OCI-M1 (cell line): ENCODE measurements around the gene HPN.
"Not testable (repeated sequence)": the region's sequence is repeated elsewhere in the genome, so short reads cannot be mapped to it uniquely, and the experiment has no call there.

Source experiments
- DNase-seq: peaks from one replicate; lab custom pipeline; 2025; lab: John Stamatoyannopoulos, UW

The HPN gene

DNA sequence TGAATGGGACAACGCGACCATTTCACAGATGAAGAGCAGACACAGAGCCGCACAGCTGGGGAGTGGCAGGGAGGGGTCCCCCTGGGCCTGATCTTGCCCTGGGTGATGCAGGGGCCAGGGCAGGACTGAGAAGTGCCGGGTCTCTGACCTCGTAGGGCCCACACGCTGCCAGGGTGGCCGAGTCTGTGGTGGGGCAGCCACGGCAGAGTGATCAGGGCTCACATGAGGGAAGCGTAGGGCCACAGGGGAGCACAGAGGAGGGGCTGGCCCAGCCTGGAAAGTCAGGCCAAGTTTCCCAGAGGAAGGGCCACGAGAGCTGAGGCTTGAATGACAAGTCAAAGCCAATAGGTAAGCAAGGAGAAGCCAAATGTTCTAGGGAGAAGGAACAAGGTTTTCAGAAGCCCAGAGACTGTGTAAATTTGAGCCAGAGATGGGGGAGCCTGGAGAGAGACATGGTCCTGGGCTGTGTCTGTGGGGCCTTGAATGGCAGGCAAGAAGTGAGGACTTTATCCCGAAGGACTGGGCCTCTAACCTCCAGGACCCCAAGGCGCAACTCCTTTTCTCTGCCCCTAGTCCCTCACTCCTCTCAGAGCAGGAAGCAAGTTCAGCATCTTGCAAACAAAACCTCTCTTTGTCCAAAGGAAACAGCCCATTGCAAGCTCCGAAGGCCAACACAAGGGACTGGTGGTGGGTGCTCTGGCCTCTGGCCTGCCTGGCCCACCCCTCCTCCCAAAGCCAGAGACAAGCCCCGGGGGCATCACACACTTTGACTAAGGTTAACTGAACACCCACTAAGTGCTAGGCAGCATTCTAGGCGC lies 42.4 kb downstream of the HPN start:
- no peak for DNase-seq

DNA sequence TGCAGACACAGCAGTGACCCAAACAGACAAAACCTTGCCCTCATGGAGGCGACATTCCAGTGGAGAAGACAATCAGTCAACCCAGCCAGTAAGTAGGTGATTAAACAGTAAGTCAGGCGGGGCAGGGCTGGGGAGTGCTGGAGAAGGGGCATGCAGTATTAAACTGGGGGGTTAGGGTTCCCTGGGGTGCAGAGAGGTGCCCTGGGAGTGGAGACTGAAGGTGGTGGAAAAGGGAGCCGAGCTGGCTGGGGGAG lies 42.9 kb downstream of the HPN start:
- DNase-seq: no peak

DNA sequence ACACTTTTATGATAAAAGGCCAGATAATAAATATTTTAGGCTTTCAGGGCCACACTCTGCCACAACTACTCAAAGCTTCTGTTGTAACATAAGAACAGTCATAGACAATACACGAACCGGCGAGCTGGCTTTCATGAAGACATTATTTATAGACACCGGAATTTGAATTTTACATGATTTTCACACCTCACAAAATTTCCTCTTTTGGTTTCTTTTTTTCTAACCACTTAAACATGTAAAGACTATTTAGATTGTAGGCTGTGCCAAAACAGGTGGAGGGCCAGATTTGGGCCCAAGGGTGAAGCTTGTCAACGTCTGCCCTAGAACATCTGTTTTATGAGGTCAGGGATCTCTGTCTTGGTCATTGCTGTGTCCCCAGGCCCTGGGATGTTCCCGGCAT lies 44.4 kb downstream of the HPN start:
- DNase-seq: no peak

DNA sequence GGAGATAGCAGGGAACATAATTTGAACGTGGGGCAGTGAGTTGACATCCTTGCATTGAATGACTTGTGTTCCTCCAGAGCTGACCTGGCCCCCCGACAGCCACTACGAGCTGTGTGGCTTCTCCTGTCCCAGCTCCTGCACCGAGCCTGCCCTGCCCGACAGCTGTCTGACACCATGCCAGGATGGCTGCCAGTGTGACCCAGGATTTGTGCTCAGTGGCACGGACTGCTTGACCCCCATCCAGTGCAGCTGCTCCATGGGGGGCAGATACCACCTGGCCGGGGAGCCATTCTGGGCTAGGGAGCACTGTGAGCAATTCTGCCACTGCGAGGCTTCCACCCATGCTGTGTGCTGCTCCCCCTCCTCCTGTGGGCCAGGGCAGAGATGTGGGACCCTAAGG lies 44.9 kb downstream of the HPN start:
- no peak for DNase-seq

DNA sequence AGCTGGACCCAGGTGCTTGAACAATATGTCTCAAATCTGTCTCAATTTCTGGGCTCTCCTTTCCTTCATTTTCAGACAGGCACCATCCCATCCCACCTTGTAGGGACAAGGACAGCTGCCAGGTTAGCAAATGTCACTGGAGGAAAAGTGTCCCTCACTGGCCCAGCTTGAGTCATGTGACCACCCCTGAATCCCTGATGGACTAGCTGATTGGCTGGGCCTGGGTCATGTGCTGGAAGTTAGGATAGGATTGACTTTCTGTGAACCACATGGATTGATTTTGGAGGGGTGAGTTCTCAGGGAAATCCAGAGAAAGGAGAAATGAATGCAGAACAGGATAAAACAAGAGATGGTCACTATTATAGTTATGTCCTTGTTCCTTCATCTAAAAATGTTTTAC lies 45.9 kb downstream of the HPN start:
- no peak for DNase-seq

DNA sequence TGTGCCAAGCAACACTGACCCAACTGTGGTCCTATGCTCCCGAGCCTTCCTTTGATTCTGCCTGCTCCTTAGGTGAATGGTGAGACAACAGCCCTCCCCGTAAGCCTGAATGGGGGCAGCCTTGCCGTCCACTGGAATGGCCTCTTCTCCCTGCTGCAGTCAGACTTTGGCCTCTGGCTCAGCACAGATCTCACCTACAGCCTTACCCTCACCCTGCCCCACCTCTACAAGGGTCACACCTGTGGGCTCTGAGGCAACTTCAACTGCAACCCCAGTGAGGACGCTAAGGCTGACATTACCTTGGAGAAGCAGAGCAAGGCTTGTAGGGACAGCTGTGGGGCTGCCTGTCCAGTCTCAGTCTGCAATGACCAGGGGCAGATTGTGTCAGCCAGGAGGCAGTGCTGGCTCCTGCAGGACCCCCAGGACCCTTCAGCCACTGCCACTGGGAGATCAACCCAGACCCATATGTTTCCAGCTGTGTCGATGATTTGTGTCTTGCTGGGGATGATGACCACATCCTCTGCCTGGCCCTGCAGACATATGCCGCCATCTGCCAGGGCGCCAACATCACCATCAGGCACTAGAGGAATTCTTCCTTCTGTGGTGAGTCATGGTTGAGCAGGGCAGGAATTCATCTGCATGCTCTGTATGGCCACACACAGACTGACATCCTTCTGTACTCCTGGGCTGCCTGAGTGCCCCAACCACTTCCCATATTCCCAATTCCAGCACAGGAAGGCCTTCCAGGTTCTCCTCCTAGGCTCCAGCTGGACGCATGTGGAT lies 46.8 kb downstream of the HPN start:
- no peak for DNase-seq

DNA sequence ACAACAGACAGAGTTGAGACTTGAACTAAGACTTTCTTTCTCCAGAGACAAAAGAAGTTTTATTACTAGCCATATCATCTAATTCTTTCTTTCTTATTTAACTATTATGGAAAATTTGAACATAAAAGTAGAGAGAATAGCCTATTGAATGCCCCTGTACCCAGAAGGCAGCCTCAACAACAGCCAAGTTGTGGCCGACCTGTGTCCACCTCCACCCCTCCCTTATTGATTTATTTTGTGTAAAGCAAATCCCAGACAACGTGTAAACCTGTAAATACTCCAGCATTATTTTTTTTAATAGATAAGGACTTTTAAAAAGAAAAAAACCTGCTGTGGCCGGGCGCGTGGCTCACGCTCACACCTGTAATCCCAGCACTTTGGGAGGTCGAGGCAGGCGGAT lies 48.0 kb downstream of the HPN start:
- no peak for DNase-seq

DNA sequence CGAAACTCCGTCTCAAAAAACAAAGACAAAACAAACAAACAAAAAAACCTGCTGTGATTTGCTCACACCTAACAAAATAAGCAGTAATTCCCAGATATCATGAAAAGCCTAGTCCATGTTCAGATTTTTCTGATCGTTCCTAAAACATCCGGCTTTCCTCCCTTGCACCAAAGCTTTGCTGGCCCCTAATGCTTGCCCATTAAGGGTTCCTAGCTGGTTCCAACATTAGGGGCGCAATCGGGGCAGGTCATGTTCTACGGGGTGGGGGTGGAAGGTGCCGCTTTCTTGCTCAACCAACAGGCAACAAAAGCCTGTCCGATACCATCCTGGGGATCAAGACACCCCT lies 48.6 kb downstream of the HPN start:
- no peak for DNase-seq

DNA sequence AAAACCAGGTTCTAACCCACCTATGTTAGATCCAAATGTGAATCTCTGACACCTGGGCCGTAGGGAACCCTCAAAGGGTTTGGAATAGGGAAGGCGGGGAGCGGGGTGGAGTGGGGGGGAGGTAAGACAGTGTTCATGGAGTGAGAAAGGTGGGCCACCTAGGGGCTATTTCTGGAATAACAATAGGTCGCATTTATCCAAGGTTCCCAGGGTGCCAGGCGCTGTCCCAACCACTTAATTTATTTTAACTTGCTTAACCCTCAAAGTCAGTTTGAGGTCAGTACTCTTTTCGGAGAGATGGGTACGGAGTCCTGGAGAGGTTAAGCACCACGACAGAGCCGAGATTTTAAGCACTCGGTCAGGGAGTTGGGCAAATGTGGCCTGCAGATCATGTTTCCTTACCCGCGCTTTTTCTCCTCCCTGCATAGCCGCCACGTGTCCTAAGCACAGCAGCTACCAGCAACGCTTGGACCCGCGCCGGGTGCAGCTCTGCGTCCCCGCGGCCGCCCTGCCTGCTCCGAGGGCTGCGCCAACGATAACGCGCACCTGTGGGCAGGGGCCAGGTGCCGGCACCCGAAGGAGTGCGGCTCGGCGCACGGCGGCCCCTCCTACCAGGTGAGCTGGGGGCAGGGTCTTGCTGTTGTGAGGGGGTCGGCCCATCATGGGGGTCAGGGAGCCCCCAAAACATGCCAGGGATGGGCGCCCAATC lies 49.1 kb downstream of the HPN start:
- peak; percentile 56 for DNase-seq

DNA sequence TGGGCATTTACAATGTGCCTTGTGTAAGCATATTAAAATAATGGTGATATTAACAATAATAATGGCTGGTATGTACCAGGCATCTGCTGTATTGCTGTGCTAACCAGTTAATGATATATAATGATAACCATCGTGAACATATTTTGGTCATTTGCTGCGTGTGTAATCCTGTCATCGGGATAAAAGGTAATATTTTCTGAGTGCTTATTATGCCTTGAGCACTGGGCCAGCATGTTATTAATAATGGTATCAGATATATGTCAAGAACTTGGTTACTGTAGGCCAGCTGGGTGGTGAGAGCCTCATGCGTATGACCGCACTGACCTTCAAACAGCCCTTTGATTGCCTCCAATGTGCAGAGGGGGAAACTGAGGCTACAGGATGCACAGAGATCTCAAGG lies 51.9 kb downstream of the HPN start:
- no peak for DNase-seq

DNA sequence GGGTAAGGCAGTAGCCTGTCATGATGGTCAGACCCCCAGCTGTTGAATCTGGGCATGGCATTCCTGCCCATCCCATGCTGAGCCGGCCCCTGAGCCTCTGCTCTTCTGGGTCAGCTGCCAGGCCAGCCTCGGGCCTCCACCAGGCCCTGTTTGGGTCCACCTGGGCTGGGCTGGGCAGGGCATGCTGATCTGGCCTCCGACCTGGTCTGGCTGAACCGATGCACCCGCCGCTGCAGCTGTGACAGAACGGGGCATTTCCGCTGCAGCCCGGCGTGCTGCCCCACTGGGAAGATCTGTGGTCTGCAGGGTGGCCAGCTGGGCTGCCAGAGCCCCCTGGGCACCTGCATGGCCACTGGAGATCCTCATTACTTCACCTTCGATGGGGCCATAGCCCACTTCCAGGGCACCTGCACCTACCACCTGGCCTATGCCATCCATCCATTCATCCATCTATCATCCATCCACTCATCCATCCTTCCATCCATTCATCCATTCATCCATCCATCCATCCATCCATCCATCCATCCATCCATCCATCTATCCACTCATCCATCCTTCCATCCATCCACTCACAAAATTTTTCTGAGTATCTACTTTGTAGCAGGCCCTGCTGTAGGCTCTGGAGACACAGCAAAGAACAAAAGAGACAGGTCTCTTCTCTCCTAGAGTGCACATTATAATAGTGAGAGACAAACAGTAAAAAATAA lies 52.6 kb downstream of the HPN start:
- no peak for DNase-seq

DNA sequence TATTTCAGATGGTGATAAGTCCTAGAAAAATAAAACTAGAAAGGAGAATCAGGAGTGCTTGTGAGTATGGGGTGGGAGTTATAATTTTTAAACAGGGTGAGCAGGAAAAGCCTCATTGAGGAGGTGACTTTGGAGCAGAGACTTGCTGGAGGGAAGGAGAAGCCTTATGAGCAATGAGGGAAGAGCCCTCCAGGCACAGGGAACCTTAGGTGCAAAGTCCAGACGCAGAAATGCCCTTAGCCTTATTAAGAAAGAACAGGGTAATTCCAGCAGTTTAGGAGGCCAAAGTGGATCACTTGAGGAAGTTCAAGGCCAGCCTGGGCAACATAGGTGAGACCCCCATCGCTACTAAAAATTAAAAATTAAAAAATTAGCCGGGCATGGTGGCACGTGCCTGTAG lies 53.1 kb downstream of the HPN start:
- DNase-seq: no peak

DNA sequence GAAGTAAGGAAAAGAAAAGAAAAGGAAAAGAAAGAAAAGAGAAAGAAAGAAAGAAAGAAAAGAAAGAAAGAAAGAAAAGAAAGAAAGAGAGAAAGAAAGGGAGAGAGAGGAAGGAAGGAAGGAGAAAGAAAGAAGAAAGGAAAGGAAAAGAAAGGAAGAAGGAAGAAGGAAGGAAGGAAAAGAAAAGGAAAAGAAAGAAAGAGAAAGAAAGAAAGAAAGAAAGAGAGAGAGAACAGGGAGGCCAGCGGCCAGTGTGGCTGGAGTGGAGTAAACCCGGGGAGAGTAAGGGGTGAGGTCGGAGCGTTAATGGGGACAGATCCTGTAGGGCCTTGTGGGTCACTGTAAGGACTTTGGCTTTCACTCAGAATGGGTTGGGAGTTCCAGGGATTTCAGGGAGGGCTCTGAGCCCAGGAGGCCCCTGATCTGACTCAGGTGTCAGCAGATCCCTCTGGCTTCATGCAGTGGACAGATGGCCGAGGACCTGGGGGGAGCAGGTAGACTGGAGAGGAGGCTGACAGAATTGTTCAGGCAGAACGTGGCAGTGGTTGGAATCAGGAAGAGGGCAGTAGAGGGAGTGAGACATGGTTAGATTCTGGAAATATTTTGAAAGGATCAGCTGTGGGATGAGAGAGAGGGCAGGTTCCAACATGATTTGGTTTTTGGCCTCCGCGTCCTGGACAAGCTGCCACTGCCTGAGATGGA lies 54.3 kb downstream of the HPN start:
- no peak for DNase-seq

DNA sequence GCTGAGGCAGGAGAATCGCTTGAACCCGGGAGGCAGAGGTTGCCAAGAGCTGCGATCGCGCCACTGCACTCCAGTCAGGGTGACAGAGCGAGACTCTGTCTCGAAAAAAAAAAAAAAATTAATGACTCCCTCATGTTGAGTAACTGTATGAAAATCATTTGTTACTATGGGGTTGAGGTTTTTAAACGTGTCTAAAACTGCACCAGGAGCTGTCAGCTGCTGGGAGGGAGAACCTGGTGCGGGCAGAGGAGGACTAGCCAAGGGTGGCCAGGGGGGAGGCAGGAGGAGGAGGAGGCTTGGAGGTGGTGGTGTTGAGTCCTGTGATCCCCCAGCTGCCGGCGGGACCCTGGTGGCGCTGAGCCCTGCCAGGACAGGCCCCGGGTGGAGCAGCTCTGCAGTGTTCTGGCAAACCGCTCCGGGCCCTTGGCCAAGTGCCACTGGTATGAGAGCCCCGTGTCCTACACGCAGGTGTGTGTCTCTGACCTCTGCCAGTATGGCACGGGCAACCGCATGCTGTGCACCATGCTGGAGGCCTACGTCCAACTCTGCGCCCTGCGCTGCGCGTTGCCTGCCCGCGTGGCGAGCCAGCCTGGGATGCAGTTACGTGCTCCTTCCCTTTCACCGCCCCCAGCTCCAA lies 57.0 kb downstream of the HPN start:
- DNase-seq: no peak

DNA sequence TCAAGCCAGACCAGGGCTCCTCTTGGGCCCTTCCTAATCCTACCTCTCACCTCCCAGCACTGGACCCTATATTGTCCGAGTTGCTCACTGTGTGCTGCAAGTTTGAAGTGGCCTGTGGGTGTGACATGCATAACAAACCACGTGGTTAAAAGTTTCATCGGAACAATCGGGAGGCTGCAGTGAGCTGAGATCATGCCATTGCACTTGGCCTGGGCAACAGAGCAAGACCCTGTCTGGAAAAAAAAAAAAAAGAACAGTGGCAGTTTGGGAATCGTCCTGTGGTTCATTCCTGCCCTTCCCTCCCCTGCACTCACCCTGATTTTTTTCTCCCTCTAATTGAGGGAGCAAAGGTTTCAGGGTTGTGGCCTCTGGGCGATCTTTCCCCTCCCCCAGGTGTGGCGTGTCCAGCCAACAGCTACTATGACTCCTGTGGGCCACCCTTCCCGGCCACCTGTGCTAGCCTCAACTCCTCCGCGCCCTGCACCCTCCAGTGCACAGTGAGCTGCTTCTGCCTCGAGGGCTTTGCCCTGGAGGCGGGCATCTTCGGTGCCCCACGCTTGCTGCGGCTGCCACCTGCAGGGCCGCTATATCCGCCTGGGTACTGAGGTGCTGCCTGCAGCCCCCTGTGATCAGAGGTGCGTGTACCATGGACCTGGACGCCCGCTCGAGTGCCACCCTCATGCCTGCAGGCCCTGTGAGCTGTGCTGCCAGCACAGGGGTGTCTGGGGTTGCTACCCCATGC lies 57.8 kb downstream of the HPN start:
- no peak for DNase-seq

DNA sequence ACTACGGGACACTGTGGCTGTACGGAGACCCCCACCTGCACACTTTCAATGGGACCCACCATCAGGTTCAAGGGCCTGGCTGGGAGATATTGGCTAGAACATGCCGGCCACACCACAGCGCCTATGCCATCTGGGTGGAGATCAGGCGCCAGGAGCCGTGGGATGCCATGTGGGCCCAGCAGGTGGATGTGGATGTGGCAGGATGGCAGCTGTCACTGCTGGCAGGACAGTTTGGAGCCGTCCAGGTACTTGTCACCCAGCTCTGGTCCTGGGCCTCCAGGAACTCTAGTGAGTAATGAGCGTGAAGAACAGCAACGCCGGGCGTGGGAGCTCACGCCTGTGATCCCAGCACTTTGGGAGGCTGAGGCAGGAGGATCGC lies 58.4 kb downstream of the HPN start:
- no peak for DNase-seq

DNA sequence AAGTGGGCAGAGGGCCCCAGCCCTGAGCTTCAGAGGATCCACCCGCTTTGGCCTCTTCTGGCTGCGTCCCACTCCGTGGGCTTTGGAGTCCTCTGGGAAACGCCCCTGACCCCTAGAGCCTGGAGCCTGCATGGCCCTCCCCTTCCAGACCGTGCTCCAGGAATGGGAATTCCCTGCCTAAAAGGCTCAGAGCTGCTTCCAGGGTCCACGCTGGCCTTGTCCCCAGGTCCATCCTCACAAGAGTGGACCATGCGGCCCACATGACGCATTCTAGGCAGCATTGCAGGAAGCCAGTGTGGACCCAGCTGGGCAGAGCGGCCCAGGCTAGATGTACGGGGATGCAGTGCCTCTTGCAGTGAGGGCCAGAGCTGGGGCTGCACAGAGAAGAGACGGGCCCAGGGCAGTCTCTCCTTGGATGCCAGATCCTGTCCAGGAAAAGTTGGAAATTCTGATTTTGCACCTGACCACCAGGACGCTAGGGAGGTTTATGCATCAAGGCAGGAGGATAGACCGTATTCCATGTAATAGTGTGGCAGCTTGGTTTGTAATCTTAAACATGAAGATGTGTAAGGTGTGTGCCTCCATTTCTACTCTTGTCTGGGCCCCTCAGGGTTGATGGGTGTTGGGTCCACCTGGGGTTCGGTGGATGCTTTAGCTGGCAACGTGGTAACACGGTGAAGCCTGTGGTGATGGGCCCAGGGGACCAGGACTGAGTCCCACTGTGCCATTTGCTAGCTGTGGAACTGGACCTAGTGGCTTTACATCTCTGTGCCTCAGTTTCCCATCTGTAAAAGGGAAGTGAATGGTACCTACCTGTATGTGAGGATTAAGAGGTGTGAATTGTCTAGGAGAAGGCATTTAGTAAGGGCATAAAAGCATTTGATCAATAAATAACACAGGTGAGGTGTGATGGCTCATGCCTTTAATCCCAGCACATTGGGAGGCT lies 59.3 kb downstream of the HPN start:
- no peak for DNase-seq

DNA sequence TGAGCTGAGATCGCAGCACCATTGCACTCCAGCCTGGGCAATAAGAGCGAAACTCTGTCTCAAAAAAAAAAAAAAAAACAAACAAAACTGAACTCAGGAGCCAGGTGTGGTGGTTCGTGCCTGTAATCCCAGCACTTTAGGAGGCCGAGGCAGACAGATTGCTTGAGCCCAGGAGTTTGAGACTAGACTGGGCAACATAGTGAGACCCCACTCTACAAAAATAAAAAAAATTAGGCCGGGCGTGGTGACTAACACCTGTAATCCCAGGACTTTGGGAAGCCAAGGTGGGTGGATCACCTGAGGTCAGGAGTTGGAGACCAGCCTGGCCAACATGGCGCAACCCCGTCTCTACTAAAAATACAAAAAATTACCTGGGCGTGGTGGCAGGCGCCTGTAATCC lies 60.4 kb downstream of the HPN start:
- DNase-seq: not testable (repeated sequence)

DNA sequence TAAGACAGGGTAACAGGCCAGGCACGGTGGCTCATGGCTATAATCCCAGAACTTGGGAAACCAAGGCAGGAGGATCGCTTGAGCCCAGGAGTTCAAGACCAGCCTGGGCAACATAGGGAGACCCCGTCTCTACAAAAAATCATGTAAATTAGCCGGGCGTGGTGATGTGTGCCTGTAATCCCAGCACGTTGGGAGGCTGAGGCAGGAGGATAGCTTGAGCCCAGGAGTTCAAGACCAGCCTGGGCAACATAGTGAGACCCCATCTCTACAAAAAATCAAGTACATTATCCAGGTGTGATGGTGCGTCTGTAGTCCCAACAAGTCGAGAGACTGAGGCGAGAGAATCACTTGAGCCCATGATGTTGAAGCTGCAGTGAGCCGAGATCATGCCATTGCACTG lies 62.1 kb downstream of the HPN start:
- DNase-seq: not testable (repeated sequence)

DNA sequence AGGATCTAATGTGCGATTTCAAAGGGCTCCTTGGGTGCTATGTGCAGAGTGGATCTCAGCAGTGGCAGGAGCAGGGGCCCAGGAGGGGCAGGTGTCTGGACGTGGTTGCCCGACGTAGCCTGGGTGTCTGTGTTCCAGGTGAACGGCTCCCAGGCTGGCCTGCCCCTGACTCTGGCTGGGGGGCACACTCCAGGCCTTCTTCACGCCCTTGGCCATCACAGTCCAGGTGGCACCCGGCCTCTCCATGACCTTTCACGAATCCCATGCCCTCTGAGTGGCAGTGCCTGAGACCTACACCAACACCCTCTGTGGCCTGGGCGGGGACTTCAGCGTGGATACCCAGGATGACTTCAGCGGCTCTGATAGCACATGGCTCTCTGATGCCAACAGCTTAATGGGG lies 62.8 kb downstream of the HPN start:
- no peak for DNase-seq
